ENCODE results near the gene ZNF281.

The ZNF281 gene

GRCh38 chr1:200378096-200378495 is 31.7 kb downstream of the ZNF281 start:
- no peak for TF ChIP-seq CTCF (IDR thresholded peaks at IDR 0.05; ENCODE audit: low read depth, low read length)
- DNase-seq (ENCODE audit: extremely low read depth, low read depth), result no peak

GRCh38 chr1:200376528-200376927 is 33.3 kb downstream of the ZNF281 start:
- no peak for TF ChIP-seq CTCF (IDR thresholded peaks at IDR 0.05; ENCODE audit: low read depth, low read length)
- DNase-seq (ENCODE audit: extremely low read depth, low read depth), result no peak

- DNase-seq (ENCODE audit: extremely low read depth, low read depth), result no peak
- no peak for TF ChIP-seq CTCF (IDR thresholded peaks at IDR 0.05; ENCODE audit: low read depth, low read length)
These were observed 35.1 kb downstream of the ZNF281 start for GRCh38 chr1:200374569-200375295.

- no peak for DNase-seq (ENCODE audit: extremely low read depth, low read depth)
- TF ChIP-seq CTCF (IDR thresholded peaks at IDR 0.05; ENCODE audit: low read depth, low read length), result no peak
These were observed 36.0 kb downstream of the ZNF281 start for GRCh38 chr1:200373811-200374231.

- DNase-seq (ENCODE audit: extremely low read depth, low read depth), result no peak
- TF ChIP-seq CTCF (IDR thresholded peaks at IDR 0.05; ENCODE audit: low read depth, low read length), result no peak
These were observed 37.0 kb downstream of the ZNF281 start for GRCh38 chr1:200372885-200373181.

DNA sequence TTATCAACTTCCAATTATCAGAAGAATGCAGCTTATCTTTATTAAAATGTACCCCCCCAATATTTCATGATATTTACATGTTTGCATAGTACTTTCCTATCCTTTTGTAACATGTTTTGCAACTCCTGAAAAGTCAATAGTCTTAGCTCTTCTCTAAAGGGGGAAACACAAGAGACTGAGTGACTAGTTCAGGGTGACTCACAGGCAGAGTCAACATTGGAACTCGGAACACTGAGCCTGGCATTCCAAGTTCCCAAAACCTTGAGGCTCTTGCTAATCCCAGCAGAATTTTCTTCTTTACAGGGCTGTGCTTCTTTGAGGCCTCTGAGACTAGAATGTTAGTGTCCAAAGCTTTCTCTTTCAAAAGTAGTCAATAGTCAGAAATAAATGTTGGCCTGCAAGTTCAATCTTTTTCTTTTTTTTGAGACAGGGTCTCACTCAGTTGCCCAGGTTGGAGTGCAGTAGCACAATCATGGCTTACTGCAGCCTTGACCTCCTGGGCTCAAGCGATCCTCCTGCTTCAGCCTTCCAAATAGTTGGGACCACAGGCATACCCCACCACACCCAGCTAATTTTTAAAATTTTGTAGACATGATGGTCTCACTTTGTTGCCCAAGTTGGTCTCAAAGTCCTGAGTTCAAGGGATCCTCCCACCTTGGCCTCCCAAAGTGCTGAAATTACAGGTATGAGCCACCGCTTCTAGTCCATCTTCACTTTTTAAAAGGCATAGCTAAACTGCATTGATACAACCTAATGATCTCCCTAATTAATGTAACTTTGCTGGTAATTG is 37.5 kb downstream of the ZNF281 start:
- DNase-seq (ENCODE audit: extremely low read depth, low read depth), result no peak

More for the DNA sequence above, 37.5 kb downstream of the ZNF281 start:
- TF ChIP-seq CTCF (IDR thresholded peaks at IDR 0.05; ENCODE audit: low read depth, low read length), result no peak
